Kidney epithelial cell (primary cell): Measurements from ENCODE around the gene SLC11A1. TPM values are rescaled to one million over a fixed set of nuclear protein-coding genes. Genes with fewer than 3 reads are reported as not detected.

Experiments used
- DNase-seq: peaks from one replicate; pipeline ENCODE4 v3.0.0-alpha.2; 2010; ENCODE audit warnings: low read depth
- H3K27me3 ChIP-seq: 2 replicates; pipeline ENCODE4 v1.6.0; 2011; ENCODE audit warnings: low read length; ENCODE audit not compliant: control insufficient read depth, insufficient read depth
- H3K36me3 ChIP-seq: 2 replicates; pipeline ENCODE4 v1.5.1; 2011; ENCODE audit warnings: low read length; ENCODE audit not compliant: control insufficient read depth, insufficient read depth
- H3K4me3 ChIP-seq: 2 replicates; pipeline ENCODE4 v1.5.1; 2011; ENCODE audit warnings: low read depth, mild to moderate bottlenecking, control low read depth, low read length
- CTCF ChIP-seq: IDR thresholded peaks from 2 replicates; pipeline ENCODE4 v1.5.1; 2011; ENCODE audit warnings: mild to moderate bottlenecking, moderate library complexity, low read length, control low read depth, inconsistent platforms; ENCODE audit not compliant: insufficient read depth, poor library complexity, severe bottlenecking
- total RNA-seq: library from RNA; depleted of rRNA; stranded (reverse); fragments of >200 nt; gene quantifications from 2 replicates; pipeline ENCODE4 v1.2.3, GENCODE V29; 2015

Gene SLC11A1
- total RNA-seq, 1 donor from 2014 or later, result 0.21 TPM

- TF ChIP-seq CTCF, result no peak
- no peaks in the 10 kb centered on the region for H3K27me3 ChIP-seq
- H3K36me3 ChIP-seq, result no peaks in the 10 kb centered on the region
- no peak overlapping the region for H3K4me3 ChIP-seq
- no peak for DNase-seq
Measured at GRCh38 chr2:218421027-218421426, 39.0 kb downstream of the SLC11A1 start.

- Histone ChIP-seq H3K4me3 (no peak overlapping the region), H3K36me3 (no peaks in the 10 kb centered on the region), H3K27me3 (no peaks in the 10 kb centered on the region)
- TF ChIP-seq CTCF, result no peak
- no peak for DNase-seq
Measured at GRCh38 chr2:218422403-218423086, 40.5 kb downstream of the SLC11A1 start.

GRCh38 chr2:218423584-218423983 is 41.5 kb downstream of the SLC11A1 start:
- Histone ChIP-seq H3K36me3 (no peaks in the 10 kb centered on the region), H3K27me3 (no peaks in the 10 kb centered on the region), H3K4me3 (no peak overlapping the region)
- no peak for TF ChIP-seq CTCF
- no peak for DNase-seq

GRCh38 chr2:218425531-218425930 is 43.5 kb downstream of the SLC11A1 start:
- H3K27me3 ChIP-seq, result no peaks in the 10 kb centered on the region
- no peak for TF ChIP-seq CTCF
- no peak for DNase-seq
- H3K4me3 ChIP-seq, result no peak overlapping the region
- no peaks in the 10 kb centered on the region for H3K36me3 ChIP-seq

- DNase-seq, result no peak
- Histone ChIP-seq H3K27me3 (peaks cover 7% of the 10 kb centered on the region), H3K36me3 (no peaks in the 10 kb centered on the region), H3K4me3 (no peak overlapping the region)
- TF ChIP-seq CTCF, result no peak
Measured at GRCh38 chr2:218427741-218428140, 45.7 kb downstream of the SLC11A1 start.
